Measurements from ENCODE around the gene ACER2. TPM values are rescaled to one million over a fixed set of nuclear protein-coding genes. Genes with fewer than 3 reads are reported as not detected.

ACER2 gene
- total and polyA plus RNA-seq, 2 of the 4 experiments (the other 2 are of a cell fraction): 0.84 to 1.6 TPM

GRCh38 chr9:19473605-19474004 lies 64.8 kb downstream of the ACER2 start:
- H2BK15ac ChIP-seq (ENCODE audit: low read depth, low read length): no peak overlapping the region
- CTCF ChIA-PET: interaction anchor here (0.7 kb wide), 1 partner anchor 8 kb away, joined by 4 read pairs; no protein-coding TSS in a partner anchor
- H3K9me1 ChIP-seq (ENCODE audit: insufficient read depth, low read length): no peaks in the 10 kb centered on the region; the same call in 1 of the 2 replicates
- H3K4ac ChIP-seq (ENCODE audit: low read depth, low read length): no peak overlapping the region
- no TSS peak for BruUV-seq (replicated peaks)
- no peaks in the 10 kb centered on the region for H3K9me3 ChIP-seq (ENCODE audit: control insufficient read depth, insufficient read depth, low read length)
- dilution Hi-C loops (cut with HindIII; ENCODE audit: low sequenced_read_pairs, unreplicated experiment): no loop called here
- no peaks in the 10 kb centered on the region for H4K20me1 ChIP-seq (ENCODE audit: insufficient read depth, low read length)
- no peak overlapping the region for H2BK20ac ChIP-seq (ENCODE audit: low read depth, low read length)
- no peak for DNase-seq
- POLR2A ChIA-PET (ENCODE audit: unreplicated experiment): no interaction called here
- H3K56ac ChIP-seq (ENCODE audit: extremely low read depth, insufficient read depth, low read length): no peak overlapping the region
- no peak overlapping the region for H3K27ac ChIP-seq (ENCODE audit: insufficient read depth, low read length)
- H2BK5ac ChIP-seq (ENCODE audit: low read depth, low read length, poor library complexity, severe bottlenecking): no peak overlapping the region
- no peak overlapping the region for H2AK9ac ChIP-seq (replicated peaks; ENCODE audit: low read depth, low read length, poor library complexity)
- no peak overlapping the region for H4K5ac ChIP-seq (ENCODE audit: low read depth, low read length)
- TF ChIP-seq MAZ (IDR thresholded peaks at IDR 0.05; ENCODE audit: borderline replicate concordance, low read depth, low read length) (no peak), NFE2L2 (IDR thresholded peaks at IDR 0.05; ENCODE audit: low read depth, low read length) (no peak), FOS (IDR thresholded peaks at IDR 0.05; ENCODE audit: low read depth, low read length) (no peak), MAFK (IDR thresholded peaks at IDR 0.05; ENCODE audit: low read depth, low read length) (no peak), CEBPB (IDR thresholded peaks at IDR 0.05; ENCODE audit: low read depth, low read length) (no peak), USF2 (IDR thresholded peaks at IDR 0.05; ENCODE audit: low read depth, low read length) (no peak), POLR2A (IDR thresholded peaks at IDR 0.05; ENCODE audit: low read depth, low read length) (no peak), RAD21 (IDR thresholded peaks at IDR 0.05; ENCODE audit: low read length) (no peak), ELK1 (IDR thresholded peaks at IDR 0.05; ENCODE audit: borderline replicate concordance, low read depth, low read length) (no peak), BHLHE40 (IDR thresholded peaks at IDR 0.05; ENCODE audit: low read depth, low read length) (no peak), SMC3 (IDR thresholded peaks at IDR 0.05; ENCODE audit: low read depth, low read length) (no peak), MXI1 (IDR thresholded peaks at IDR 0.05; ENCODE audit: borderline replicate concordance, low read depth, low read length) (no peak), RCOR1 (IDR thresholded peaks at IDR 0.05; ENCODE audit: insufficient replicate concordance, low read length) (no peak), CHD1 (IDR thresholded peaks at IDR 0.05; ENCODE audit: low read depth, low read length) (no peak), CTCF (conservative IDR thresholded peaks at IDR 0.05; ENCODE audit: low read depth, low read length) (no peak), RFX5 (IDR thresholded peaks at IDR 0.05; ENCODE audit: low read depth, low read length) (no peak)
- no peaks in the 10 kb centered on the region for H3K4me1 ChIP-seq (ENCODE audit: control insufficient read depth, insufficient read depth, low read length)
- H4K8ac ChIP-seq (ENCODE audit: low read depth in 2 of 2, low read length in 2 of 2): no peak overlapping the region
- no peak overlapping the region for H3K9ac ChIP-seq (ENCODE audit: low read depth, low read length)
- H2AK5ac ChIP-seq (ENCODE audit: low read depth, low read length): no peak overlapping the region
- H3K36me3 ChIP-seq (ENCODE audit: control insufficient read depth, insufficient read depth, low read length): no peaks in the 10 kb centered on the region
- in situ Hi-C loops (cut with MboI; ENCODE audit: low sequenced_read_pairs): no loop called here
- H3K79me1 ChIP-seq (ENCODE audit: low read depth in 1 of 2, low read length in 2 of 2): no peaks in the 10 kb centered on the region
- no peak overlapping the region for H3K4me3 ChIP-seq (ENCODE audit: insufficient read depth, low read depth, low read length)
- H3K27me3 ChIP-seq (ENCODE audit: control insufficient read depth, insufficient read depth, low read length): peaks cover 25% of the 10 kb centered on the region
- no peak overlapping the region for H3K23ac ChIP-seq (ENCODE audit: low read depth, low read length)
- intact Hi-C loops (cut with micrococcal nuclease): no loop called here
- no peak overlapping the region for H2AFZ ChIP-seq (replicated peaks; ENCODE audit: low read length, poor library complexity)
- no peak overlapping the region for H4K91ac ChIP-seq (ENCODE audit: insufficient read depth, low read depth, low read length)
- H2BK120ac ChIP-seq (ENCODE audit: low read depth, low read length): no peak overlapping the region
- H3K4me2 ChIP-seq (ENCODE audit: low read depth, low read length): no peak overlapping the region
- no peak overlapping the region for H3K18ac ChIP-seq (ENCODE audit: low read depth, low read length)
- H3K14ac ChIP-seq (replicated peaks; ENCODE audit: low read depth, low read length): no peak overlapping the region
- ATAC-seq (ENCODE audit: low read depth): no peak
